K562 (cell line): ENCODE data around the gene ZFP36. TPM values are rescaled to one million over a fixed set of nuclear protein-coding genes. Genes with fewer than 3 reads are reported as not detected.

ENCODE experiments used
- ATF7 ChIP-seq: fragments of 450-650 bp; IDR thresholded peaks from 2 replicates; pipeline ENCODE4 v1.7.1; 2014; ENCODE audit warnings: mild to moderate bottlenecking, moderate library complexity
- CBX3 ChIP-seq, 2 experiments: IDR thresholded peaks; 1 replicate in 1 of 2; 2 replicates in 1 of 2; pipeline ENCODE4 v1.6.1; 2012; ENCODE audit warnings: inconsistent platforms in 2 of 2, low read length in 2 of 2, borderline replicate concordance in 1 of 2, control low read depth in 1 of 2
- CC2D1A ChIP-seq: fragments of 450-650 bp; IDR thresholded peaks from 2 replicates; pipeline ENCODE4 v1.6.1; 2017; ENCODE audit warnings: mild to moderate bottlenecking
- CEBPB ChIP-seq: fragments of 450-650 bp; IDR thresholded peaks from 2 replicates; pipeline ENCODE4 v1.6.1; 2016; ENCODE audit warnings: missing genetic modification characterization, missing compliant biosample characterization
- ELF2 ChIP-seq: fragments of 250-450 bp; sonication (Bioruptor Pico); IDR thresholded peaks from 2 replicates; pipeline ENCODE4 v1.5.0; 2021; ENCODE audit warnings: mild to moderate bottlenecking
- HNRNPL ChIP-seq: fragments of 200-400 bp; formaldehyde crosslinking; IDR thresholded peaks from 2 replicates; pipeline ENCODE4 v1.6.1; 2017; ENCODE audit warnings: low read depth, mild to moderate bottlenecking, low read length
- IFI16 ChIP-seq: fragments of 250-450 bp; sonication (Bioruptor Pico); IDR thresholded peaks from 2 replicates; pipeline ENCODE4 v2.1.2; 2022; ENCODE audit warnings: mild to moderate bottlenecking, inconsistent platforms
- MCM3 ChIP-seq: fragments of 450-650 bp; IDR thresholded peaks from 2 replicates; pipeline ENCODE4 v1.6.1; 2016
- MTA1 ChIP-seq: fragments of 450-650 bp; IDR thresholded peaks from 2 replicates; pipeline ENCODE4 v1.6.1; 2017; ENCODE audit warnings: borderline replicate concordance
- PCBP2 ChIP-seq: fragments of 200-400 bp; formaldehyde crosslinking; IDR thresholded peaks from 2 replicates; pipeline ENCODE4 v1.6.1; 2018; ENCODE audit warnings: low read length, low read depth, mild to moderate bottlenecking, moderate library complexity; ENCODE audit not compliant: poor library complexity, severe bottlenecking
- POLR2AphosphoS2 ChIP-seq: IDR thresholded peaks from 2 replicates; pipeline ENCODE4 v1.6.1; 2012; ENCODE audit warnings: low read length, improper control_type of control experiment
- RBM15 ChIP-seq: fragments of 200-400 bp; formaldehyde crosslinking; IDR thresholded peaks from 2 replicates; pipeline ENCODE4 v1.6.1; 2018; ENCODE audit warnings: mild to moderate bottlenecking, low read length, moderate library complexity; ENCODE audit not compliant: insufficient read depth
- RFX1 ChIP-seq: fragments of 450-650 bp; IDR thresholded peaks from 2 replicates; pipeline ENCODE4 v1.6.1; 2016; ENCODE audit warnings: mild to moderate bottlenecking, moderate library complexity
- SIX5 ChIP-seq, 2 experiments: IDR thresholded peaks; 2 replicates each; pipeline ENCODE4 v1.6.1; 2011; ENCODE audit warnings: low read length in 2 of 2, borderline replicate concordance in 1 of 2, low read depth in 1 of 2, mild to moderate bottlenecking in 1 of 2, moderate library complexity in 1 of 2; ENCODE audit not compliant: insufficient read depth in 1 of 2
- ZBTB1 ChIP-seq: sonication (generic); formaldehyde crosslinking; IDR thresholded peaks from 2 replicates; pipeline ENCODE4 v1.8.1; 2023; ENCODE audit warnings: missing genetic modification reagents, low read depth, mild to moderate bottlenecking, borderline replicate concordance
- ZNF408 ChIP-seq: fragments of 250-450 bp; sonication (Bioruptor Pico); IDR thresholded peaks from 2 replicates; pipeline ENCODE4 v1.4.0; 2020; ENCODE audit warnings: low read depth, mild to moderate bottlenecking, moderate library complexity
- ZNF668 ChIP-seq: fragments of 250-450 bp; sonication (Bioruptor Pico); IDR thresholded peaks from 2 replicates; pipeline ENCODE4 v1.8.0; 2022; ENCODE audit warnings: mild to moderate bottlenecking, inconsistent platforms
- polyA plus RNA-seq, 8 experiments: library from polyadenylated mRNA; depleted of rRNA in 4 of 8; stranded (reverse) in 5 of 8; unstranded in 3 of 8; fragments of >200 nt; fragmentation: Nextera tagmentation in 2 of 8; fragmentation: Illumina TruSeq in 1 of 8; extraction: Ambion mirVana in 2 of 8; extraction: Trizol in 1 of 8; gene quantifications; 2 replicates each; pipeline versions ENCODE4 v1.2.1 to v1.2.3, GENCODE V29; 2011 to 2014; ENCODE audit warnings: inconsistent platforms in 1 of 8, missing spikeins in 1 of 8
- total RNA-seq, 7 experiments: library from RNA; depleted of rRNA in 6 of 7; stranded (reverse); fragments of >200 nt in 6 of 7; fragmentation: Illumina TruSeq in 2 of 7; extraction: Trizol in 2 of 7; gene quantifications; 2 replicates each; pipeline versions ENCODE4 v1.2.1 to v1.2.3, GENCODE V29; 2011 to 2021; ENCODE audit warnings: low replicate concordance in 1 of 7
- TF ChIP-seq, protein P1 (sequence below): fragments of 450-650 bp; formaldehyde crosslinking; IDR thresholded peaks from 2 replicates; pipeline ENCODE4 v1.4.0; 2022; ENCODE audit warnings: missing genetic modification characterization
- TF ChIP-seq, protein P2 (sequence below), 2 experiments: IDR thresholded peaks in 1 of 2; conservative IDR thresholded peaks in 1 of 2; 2 replicates each; pipeline ENCODE4 v1.6.1; 2016; ENCODE audit warnings: low read depth in 2 of 2, mild to moderate bottlenecking in 1 of 2, missing compliant biosample characterization in 1 of 2, missing genetic modification characterization in 1 of 2, moderate library complexity in 1 of 2
- TF ChIP-seq, protein P3 (sequence below): IDR thresholded peaks from 2 replicates; pipeline ENCODE4 v1.6.1; 2012; ENCODE audit warnings: low read depth, low read length, improper control_type of control experiment, borderline replicate concordance
- TF ChIP-seq, protein P4 (sequence below): fragments of 450-650 bp; formaldehyde crosslinking; IDR thresholded peaks from 2 replicates; pipeline ENCODE4 v1.4.0; 2022; ENCODE audit warnings: missing genetic modification characterization

ZFP36 gene
- total and polyA plus RNA-seq, 9 of the 15 experiments (the other 6 are each of a cell fraction or from before 2014, with no cell fraction given): 1.0 to 20.1 (median 3.5) TPM

DNA sequence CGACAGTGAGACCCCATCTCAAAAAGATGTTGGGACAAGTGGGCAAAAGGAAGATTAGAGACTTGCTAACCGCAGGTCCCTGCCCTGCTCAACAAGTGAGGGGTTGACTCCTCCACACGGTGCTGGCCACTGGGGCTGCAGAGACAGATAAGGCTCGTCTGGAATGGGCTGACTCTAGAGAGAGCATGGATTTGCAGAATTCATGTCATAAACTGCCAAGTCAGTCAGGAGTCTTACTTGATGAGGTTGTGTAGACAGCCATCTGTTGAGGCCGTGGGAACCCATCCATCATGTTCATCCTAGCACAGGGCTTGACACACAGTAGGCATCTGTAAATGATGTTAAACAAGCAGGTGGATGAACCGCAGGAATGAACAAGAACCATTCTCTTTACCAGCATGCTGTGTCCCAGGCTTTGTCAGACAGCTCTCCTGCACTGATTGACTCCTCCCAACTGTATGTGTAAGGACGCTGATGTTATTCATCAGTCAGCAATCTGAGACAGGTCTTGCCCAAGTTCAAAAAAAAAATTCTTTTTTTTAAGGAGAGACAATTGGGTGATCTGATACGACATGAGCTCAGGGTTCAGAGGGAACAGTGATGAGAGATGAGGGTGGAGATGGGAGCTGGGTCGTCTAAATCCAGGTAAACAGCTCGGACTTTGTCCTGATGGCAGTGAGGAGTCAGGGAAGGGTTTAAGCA lies 24.6 kb upstream of the ZFP36 start (continued):
- TF ChIP-seq ZBTB1 (CRISPR knock-in tag): no peak
- peak; percentile 23; the same call in 1 of the 2 replicates for TF ChIP-seq ATF7
- no peak for TF ChIP-seq PCBP2
- TF ChIP-seq, protein P1, sequence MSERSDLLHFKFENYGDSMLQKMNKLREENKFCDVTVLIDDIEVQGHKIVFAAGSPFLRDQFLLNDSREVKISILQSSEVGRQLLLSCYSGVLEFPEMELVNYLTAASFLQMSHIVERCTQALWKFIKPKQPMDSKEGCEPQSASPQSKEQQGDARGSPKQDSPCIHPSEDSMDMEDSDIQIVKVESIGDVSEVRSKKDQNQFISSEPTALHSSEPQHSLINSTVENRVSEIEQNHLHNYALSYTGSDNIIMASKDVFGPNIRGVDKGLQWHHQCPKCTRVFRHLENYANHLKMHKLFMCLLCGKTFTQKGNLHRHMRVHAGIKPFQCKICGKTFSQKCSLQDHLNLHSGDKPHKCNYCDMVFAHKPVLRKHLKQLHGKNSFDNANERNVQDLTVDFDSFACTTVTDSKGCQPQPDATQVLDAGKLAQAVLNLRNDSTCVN (CRISPR knock-in tag): no peak
- TF ChIP-seq CC2D1A: no peak; the same call in 1 of the 2 replicates
- TF ChIP-seq MTA1: no peak
- no peak for TF ChIP-seq SIX5 (IDR thresholded peaks at IDR 0.05; ENCODE audit: borderline replicate concordance in 1 of 2, insufficient read depth in 1 of 2, low read depth in 1 of 2, low read length in 2 of 2)
- TF ChIP-seq, protein P2, sequence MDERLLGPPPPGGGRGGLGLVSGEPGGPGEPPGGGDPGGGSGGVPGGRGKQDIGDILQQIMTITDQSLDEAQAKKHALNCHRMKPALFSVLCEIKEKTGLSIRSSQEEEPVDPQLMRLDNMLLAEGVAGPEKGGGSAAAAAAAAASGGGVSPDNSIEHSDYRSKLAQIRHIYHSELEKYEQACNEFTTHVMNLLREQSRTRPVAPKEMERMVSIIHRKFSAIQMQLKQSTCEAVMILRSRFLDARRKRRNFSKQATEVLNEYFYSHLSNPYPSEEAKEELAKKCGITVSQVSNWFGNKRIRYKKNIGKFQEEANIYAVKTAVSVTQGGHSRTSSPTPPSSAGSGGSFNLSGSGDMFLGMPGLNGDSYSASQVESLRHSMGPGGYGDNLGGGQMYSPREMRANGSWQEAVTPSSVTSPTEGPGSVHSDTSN (CRISPR knock-in tag; IDR thresholded peaks at IDR 0.05; ENCODE audit: low read depth): no peak
- TF ChIP-seq, protein P2 (tag; conservative IDR thresholded peaks at IDR 0.05; ENCODE audit: low read depth): peak; percentile 87
- TF ChIP-seq IFI16 (CRISPR knock-in tag): no peak
- TF ChIP-seq MCM3: no peak
- no peak for TF ChIP-seq HNRNPL
- TF ChIP-seq CEBPB (tag): 0 out of 2 replicates have a peak, but pooled peaks have one; percentile 22
- TF ChIP-seq POLR2AphosphoS2: no peak
- TF ChIP-seq, protein P3, sequence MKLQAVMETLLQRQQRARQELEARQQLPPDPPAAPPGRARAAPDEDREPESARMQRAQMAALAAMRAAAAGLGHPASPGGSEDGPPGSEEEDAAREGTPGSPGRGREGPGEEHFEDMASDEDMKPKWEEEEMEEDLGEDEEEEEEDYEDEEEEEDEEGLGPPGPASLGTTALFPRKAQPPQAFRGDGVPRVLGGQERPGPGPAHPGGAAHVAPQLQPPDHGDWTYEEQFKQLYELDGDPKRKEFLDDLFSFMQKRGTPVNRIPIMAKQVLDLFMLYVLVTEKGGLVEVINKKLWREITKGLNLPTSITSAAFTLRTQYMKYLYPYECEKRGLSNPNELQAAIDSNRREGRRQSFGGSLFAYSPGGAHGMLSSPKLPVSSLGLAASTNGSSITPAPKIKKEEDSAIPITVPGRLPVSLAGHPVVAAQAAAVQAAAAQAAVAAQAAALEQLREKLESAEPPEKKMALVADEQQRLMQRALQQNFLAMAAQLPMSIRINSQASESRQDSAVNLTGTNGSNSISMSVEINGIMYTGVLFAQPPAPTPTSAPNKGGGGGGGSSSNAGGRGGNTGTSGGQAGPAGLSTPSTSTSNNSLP: no peak
- TF ChIP-seq, protein P4, sequence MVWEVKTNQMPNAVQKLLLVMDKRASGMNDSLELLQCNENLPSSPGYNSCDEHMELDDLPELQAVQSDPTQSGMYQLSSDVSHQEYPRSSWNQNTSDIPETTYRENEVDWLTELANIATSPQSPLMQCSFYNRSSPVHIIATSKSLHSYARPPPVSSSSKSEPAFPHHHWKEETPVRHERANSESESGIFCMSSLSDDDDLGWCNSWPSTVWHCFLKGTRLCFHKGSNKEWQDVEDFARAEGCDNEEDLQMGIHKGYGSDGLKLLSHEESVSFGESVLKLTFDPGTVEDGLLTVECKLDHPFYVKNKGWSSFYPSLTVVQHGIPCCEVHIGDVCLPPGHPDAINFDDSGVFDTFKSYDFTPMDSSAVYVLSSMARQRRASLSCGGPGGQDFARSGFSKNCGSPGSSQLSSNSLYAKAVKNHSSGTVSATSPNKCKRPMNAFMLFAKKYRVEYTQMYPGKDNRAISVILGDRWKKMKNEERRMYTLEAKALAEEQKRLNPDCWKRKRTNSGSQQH (CRISPR knock-in tag): 0 out of 2 replicates have a peak, but pooled peaks have one; percentile 49
- TF ChIP-seq ZNF408: no peak
- no peak for TF ChIP-seq CBX3 (IDR thresholded peaks at IDR 0.05; ENCODE audit: borderline replicate concordance in 1 of 2, low read length in 2 of 2)
- TF ChIP-seq RBM15: no peak
- TF ChIP-seq RFX1: no peak
- no peak for TF ChIP-seq ZNF668 (CRISPR knock-in tag)
- no peak for TF ChIP-seq ELF2 (CRISPR knock-in tag)
